ENCODE measurements around the gene PEF1. TPM values are rescaled to one million over a fixed set of nuclear protein-coding genes. Genes with fewer than 3 reads are reported as not detected.

Gene PEF1
- total RNA-seq, 1 experiment from 2014 or later: 88.4 TPM

DNA sequence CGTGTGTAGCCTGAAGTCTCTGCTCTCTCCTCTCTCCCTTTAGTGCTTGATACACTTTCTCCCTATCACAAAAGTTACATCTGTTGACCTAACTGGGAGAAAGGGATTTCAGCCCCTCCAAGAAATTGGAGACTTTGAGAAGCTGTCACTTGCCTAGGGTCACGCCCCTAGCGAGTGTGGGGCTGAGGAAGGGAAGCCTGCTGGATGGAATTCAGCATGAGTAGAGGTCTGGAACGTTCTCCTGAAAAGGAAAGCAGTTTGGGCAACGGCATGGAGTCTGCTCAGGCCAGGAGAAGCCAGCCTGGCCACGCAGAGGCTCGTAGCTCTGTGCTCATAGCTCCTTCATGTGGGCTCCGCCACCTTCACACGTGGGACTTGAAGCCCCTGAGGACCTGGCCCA lies 36.7 kb upstream of the PEF1 start:
- no peak overlapping the region for H3K27ac ChIP-seq (ENCODE audit: low read length)
- no peak for TF ChIP-seq EZH2 (IDR thresholded peaks at IDR 0.05; ENCODE audit: low read length, unreplicated experiment)
- TF ChIP-seq EZH2phosphoT487 (IDR thresholded peaks at IDR 0.05; ENCODE audit: borderline replicate concordance, low read length): no peak
- TF ChIP-seq, protein P1, sequence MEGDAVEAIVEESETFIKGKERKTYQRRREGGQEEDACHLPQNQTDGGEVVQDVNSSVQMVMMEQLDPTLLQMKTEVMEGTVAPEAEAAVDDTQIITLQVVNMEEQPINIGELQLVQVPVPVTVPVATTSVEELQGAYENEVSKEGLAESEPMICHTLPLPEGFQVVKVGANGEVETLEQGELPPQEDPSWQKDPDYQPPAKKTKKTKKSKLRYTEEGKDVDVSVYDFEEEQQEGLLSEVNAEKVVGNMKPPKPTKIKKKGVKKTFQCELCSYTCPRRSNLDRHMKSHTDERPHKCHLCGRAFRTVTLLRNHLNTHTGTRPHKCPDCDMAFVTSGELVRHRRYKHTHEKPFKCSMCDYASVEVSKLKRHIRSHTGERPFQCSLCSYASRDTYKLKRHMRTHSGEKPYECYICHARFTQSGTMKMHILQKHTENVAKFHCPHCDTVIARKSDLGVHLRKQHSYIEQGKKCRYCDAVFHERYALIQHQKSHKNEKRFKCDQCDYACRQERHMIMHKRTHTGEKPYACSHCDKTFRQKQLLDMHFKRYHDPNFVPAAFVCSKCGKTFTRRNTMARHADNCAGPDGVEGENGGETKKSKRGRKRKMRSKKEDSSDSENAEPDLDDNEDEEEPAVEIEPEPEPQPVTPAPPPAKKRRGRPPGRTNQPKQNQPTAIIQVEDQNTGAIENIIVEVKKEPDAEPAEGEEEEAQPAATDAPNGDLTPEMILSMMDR (conservative IDR thresholded peaks at IDR 0.05; ENCODE audit: low read depth, low read length): no peak
- H3F3A ChIP-seq (ENCODE audit: low read length, unreplicated experiment): no peaks in the 10 kb centered on the region
- no peak for ATAC-seq
- DNase-seq: no peak
- no peak overlapping the region for H3K9ac ChIP-seq (ENCODE audit: low read length)
- H3K79me2 ChIP-seq (ENCODE audit: low read length): no peaks in the 10 kb centered on the region
- H3K9me2 ChIP-seq (replicated peaks; ENCODE audit: low read length): no peaks in the 10 kb centered on the region
- no TSS peak for BruUV-seq (replicated peaks)
- no peaks in the 10 kb centered on the region for H3K4me1 ChIP-seq (ENCODE audit: insufficient read depth, low read length)
- H2AFZ ChIP-seq (ENCODE audit: low read length): no peak overlapping the region
- H3K9me3 ChIP-seq (ENCODE audit: low read length): no peaks in the 10 kb centered on the region
- intact Hi-C loops (cut with micrococcal nuclease): no loop called here
- no peaks in the 10 kb centered on the region for H3K36me3 ChIP-seq (ENCODE audit: low read depth, low read length)
- H4K20me1 ChIP-seq (ENCODE audit: low read length): no peaks in the 10 kb centered on the region
- no peaks in the 10 kb centered on the region for H3K27me3 ChIP-seq (ENCODE audit: low read length)
- POLR2A ChIA-PET (ENCODE audit: unreplicated experiment): no interaction called here
- no peak overlapping the region for H3K4me3 ChIP-seq (ENCODE audit: low read length)
- CTCF ChIA-PET: no interaction called here
- no peak overlapping the region for H3K4me2 ChIP-seq (ENCODE audit: low read length)

DNA sequence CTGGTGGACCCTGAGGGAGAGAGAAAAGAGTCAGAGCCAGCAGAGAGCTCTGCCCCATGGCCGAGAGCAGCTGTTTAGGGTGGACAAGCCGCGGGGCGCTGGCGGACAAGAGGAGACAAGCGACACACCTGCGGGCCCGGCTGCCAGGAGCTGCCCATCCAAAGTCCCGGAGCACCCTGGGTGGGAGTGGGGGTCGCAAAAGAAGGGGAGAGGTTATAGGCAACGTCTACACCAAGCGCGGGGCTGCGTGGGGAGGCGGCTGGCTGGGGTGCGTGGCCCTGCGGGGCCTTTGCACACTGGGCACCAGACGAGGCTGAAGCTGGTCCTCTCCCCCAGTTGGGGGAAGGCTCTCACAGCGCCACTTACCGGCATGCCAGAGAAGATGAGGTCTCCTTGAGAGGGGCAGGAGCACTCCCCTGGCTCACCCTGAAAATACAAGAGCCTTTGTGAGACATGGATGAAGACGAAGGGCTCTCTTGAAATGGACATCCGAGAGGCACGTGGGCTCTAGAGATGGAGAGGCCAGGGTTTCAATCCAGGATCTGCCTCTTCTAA lies 35.1 kb upstream of the PEF1 start:
- Histone ChIP-seq H2AFZ (ENCODE audit: low read length) (no peak overlapping the region), H3K9me2 (replicated peaks; ENCODE audit: low read length) (no peaks in the 10 kb centered on the region), H3K9me3 (ENCODE audit: low read length) (no peaks in the 10 kb centered on the region), H4K20me1 (ENCODE audit: low read length) (no peaks in the 10 kb centered on the region), H3K27ac (ENCODE audit: low read length) (no peak overlapping the region), H3K4me3 (ENCODE audit: low read length) (no peak overlapping the region), H3K36me3 (ENCODE audit: low read depth, low read length) (no peaks in the 10 kb centered on the region), H3K27me3 (ENCODE audit: low read length) (no peaks in the 10 kb centered on the region), H3K4me1 (ENCODE audit: insufficient read depth, low read length) (no peaks in the 10 kb centered on the region), H3K79me2 (ENCODE audit: low read length) (no peaks in the 10 kb centered on the region), H3K4me2 (ENCODE audit: low read length) (no peak overlapping the region), H3F3A (ENCODE audit: low read length, unreplicated experiment) (no peaks in the 10 kb centered on the region), H3K9ac (ENCODE audit: low read length) (no peak overlapping the region)
- TF ChIP-seq, protein P1 (conservative IDR thresholded peaks at IDR 0.05; ENCODE audit: low read depth, low read length): 0 out of 2 replicates have a peak, but pooled peaks have one; percentile 18
- no peak for TF ChIP-seq EZH2phosphoT487 (IDR thresholded peaks at IDR 0.05; ENCODE audit: borderline replicate concordance, low read length)
- no peak for TF ChIP-seq EZH2 (IDR thresholded peaks at IDR 0.05; ENCODE audit: low read length, unreplicated experiment)
- DNase-seq (no peak), ATAC-seq (no peak)
- ChIA-PET POLR2A (ENCODE audit: unreplicated experiment) (no interaction called here), CTCF (interaction anchor here (0.6 kb wide), 1 partner anchor 27 kb away, joined by 3 read pairs; no protein-coding TSS in a partner anchor)
- intact Hi-C loops (cut with micrococcal nuclease): no loop called here
- BruUV-seq (replicated peaks): no TSS peak

DNA sequence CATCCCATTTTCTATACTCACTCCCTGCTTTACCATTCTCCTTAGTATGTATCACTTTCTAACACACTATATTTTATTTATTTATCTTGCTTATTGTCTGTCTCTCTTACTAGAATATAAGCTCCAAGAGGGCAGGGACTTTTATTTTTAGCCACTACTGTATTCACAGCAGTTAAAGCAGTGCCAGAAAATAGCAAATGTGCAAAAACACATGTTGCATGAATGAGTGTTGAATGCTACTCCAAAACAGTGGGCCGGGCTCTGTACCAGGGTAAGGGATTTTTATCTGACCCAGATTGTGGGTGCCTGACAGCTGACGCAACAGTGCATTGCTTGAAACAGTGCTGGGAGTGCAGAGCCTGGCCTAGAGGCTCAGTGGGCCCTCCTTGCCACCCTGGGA lies 34.4 kb upstream of the PEF1 start:
- H3K9me2 ChIP-seq (replicated peaks; ENCODE audit: low read length): no peaks in the 10 kb centered on the region
- H3K27ac ChIP-seq (ENCODE audit: low read length): no peak overlapping the region
- no peaks in the 10 kb centered on the region for H4K20me1 ChIP-seq (ENCODE audit: low read length)
- no peaks in the 10 kb centered on the region for H3K9me3 ChIP-seq (ENCODE audit: low read length)
- no peaks in the 10 kb centered on the region for H3K4me1 ChIP-seq (ENCODE audit: insufficient read depth, low read length)
- ATAC-seq (no peak), DNase-seq (no peak)
- H3K4me3 ChIP-seq (ENCODE audit: low read length): no peak overlapping the region
- CTCF ChIA-PET: no interaction called here
- H2AFZ ChIP-seq (ENCODE audit: low read length): no peak overlapping the region
- H3F3A ChIP-seq (ENCODE audit: low read length, unreplicated experiment): no peaks in the 10 kb centered on the region
- no peak overlapping the region for H3K4me2 ChIP-seq (ENCODE audit: low read length)
- H3K79me2 ChIP-seq (ENCODE audit: low read length): no peaks in the 10 kb centered on the region
- BruUV-seq (replicated peaks): no TSS peak
- POLR2A ChIA-PET (ENCODE audit: unreplicated experiment): no interaction called here
- TF ChIP-seq, protein P1 (conservative IDR thresholded peaks at IDR 0.05; ENCODE audit: low read depth, low read length): no peak
- TF ChIP-seq EZH2 (IDR thresholded peaks at IDR 0.05; ENCODE audit: low read length, unreplicated experiment) (no peak), EZH2phosphoT487 (IDR thresholded peaks at IDR 0.05; ENCODE audit: borderline replicate concordance, low read length) (no peak)
- no peaks in the 10 kb centered on the region for H3K27me3 ChIP-seq (ENCODE audit: low read length)
- no peaks in the 10 kb centered on the region for H3K36me3 ChIP-seq (ENCODE audit: low read depth, low read length)
- intact Hi-C loops (cut with micrococcal nuclease): no loop called here
- H3K9ac ChIP-seq (ENCODE audit: low read length): no peak overlapping the region
